Activated CD4-positive, CD25-positive, alpha-beta regulatory T cell treated with anti-CD3 and anti-CD28 coated beads, Interleukin-2, amount 50 U/mL, for 16 hours (primary cell): Measurements from ENCODE around the gene HSPA12A.

Source experiments
- DNase-seq: peaks from one replicate; pipeline ENCODE4 v3.0.0-alpha.2; 2020; ENCODE audit warnings: low read depth, low spot score

Gene HSPA12A

DNA sequence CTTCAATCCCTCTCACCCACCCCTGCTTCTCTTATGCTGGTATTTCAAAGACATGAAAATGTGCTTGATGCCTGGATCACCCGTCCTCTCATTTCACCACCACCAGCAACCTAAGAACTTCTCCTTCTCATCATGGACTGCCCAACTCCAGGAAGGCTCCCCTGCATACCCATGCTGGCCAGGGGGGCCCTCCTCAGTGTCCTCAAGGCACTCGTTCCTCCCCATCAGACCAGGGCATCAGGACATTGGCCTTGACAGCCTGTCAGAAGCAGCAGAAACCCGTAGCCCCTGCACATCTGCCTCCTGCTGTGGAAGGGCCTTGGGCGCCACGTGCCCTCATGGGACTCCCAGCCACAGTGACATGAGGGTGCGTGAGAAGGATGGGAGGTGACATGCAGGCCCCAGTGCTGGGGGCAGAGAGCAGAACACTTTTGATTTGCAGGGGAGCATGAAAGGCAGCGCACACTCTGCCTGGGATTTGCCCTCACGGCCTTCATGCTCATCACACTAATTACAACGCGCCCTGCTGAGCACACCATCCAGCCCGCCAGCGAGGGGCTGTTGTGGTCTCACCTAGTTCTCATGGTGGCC, 1.9 kb upstream of the HSPA12A start:
- DNase-seq = no peak

DNA sequence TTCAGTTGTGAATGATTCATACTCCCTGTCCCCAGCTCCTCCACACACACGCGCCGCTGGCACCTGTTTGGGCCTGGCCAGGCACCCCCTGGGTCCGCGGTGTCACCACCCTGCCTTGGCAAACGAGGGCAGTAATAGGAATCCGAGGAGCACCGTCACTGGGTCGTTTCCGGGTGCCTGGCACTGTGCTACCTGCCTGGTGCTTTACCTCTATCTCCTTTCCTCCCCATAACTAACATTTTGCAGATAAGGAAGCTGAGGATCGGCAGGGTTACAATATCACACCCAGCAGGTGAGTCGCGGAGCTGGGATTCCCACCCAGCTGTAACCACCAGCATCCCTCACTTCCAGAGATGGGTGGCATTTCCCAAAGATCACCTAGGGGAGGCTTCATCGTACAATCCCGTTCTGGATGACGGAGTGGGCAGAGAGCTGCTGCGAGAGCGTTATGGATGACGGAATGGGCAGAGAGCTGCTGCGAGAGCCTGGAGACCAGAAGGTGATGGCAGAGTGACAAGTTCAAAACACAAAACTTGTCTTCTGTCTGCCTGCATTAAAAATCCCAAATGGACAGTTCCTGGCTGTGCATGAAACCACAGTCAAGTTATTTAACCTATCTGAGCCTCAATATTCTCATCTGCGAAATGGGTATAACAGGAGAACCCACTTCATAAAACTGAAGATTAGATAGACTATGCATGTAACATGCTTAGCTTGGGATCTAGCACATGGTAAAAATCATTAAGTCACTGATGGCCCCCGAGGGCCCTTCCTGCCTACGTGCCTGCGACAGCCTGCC, 1.1 kb upstream of the HSPA12A start:
- DNase-seq = no peak

DNA sequence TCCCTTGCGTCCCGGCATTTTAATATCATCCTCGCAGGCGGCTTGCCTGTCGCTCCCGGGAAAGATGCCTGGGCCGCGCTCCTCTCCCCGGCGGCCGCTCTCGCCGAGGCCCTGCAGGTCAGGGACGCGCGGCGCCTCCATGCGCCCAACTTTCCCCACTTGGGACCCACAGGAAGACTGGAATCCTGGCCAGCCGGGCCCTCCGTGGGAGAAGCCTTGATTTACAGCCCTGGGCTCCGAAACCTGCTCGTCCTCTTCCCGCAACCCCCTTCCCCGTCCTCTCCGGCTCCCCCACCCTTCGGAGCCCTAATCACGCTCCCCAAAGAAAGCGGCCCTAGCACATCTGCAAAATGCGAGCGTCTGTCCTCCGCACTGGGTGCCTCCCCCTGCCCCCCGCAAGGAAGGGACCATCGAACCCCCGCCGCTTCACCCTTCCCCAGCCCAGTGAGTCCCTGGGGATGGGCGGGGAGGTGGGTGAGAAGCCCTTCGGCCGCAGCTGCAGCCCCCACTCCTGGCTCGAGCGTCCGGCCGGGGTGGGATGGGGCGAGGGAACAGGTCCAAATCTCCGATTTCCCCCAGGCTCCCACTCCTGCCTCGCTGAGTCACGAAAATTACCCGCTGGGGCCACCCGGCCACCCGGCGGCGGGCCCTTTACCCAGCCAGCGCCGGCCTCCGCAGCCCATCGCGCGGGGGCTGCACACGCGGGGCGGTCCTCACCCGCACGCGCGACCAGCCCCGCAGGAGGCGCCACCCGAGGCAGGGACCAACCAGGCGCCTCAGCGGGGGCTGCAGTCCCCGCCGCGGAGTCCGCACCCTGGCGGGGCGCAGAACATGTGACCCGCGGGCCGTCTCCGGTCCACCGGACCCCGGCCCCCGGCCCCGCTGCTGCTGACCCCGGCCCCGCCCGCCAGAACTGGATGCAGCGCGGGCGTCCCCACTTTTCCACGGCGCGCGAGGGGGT, 695 bp downstream of the HSPA12A start:
- DNase-seq = no peak

DNA sequence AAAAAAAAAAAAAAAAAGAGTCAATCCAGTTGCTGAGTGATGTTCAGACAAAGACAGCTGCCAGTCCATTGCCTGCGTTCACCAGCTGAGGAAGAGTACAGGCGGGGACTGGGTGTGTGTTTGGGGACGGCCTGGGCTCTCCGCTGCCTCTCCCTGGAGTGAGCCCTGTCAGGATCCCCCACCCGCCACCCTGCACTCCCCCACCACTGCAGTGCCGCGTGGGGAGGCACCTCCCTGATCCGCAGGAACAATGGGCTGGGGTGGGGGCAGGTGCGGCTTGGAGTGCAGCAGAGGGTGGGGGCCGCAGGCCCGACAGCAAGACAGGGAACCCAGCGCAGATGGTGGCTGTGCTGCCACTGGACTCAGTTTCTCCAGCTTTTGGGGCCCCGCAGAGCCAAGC, 1.4 kb downstream of the HSPA12A start:
- no peak for DNase-seq

DNA sequence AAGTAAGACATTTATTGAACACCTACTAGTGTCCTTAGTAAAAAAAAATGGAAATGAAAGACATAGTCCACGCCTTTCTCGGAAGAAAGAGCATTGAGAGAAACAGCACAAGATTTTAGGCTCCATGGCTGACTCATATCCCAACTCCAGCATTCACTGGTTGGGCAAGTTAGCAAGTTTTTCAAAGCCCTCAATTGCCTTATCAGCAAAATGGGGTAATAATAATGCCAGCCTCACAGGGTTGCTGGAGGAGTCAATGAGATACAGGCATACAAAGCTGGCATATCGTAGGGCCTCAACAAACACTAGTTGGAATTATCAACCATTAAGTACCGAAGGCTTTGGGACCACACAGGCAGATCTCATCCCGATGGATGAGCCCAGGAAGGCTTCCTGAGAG, 4.0 kb downstream of the HSPA12A start:
- no peak for DNase-seq

DNA sequence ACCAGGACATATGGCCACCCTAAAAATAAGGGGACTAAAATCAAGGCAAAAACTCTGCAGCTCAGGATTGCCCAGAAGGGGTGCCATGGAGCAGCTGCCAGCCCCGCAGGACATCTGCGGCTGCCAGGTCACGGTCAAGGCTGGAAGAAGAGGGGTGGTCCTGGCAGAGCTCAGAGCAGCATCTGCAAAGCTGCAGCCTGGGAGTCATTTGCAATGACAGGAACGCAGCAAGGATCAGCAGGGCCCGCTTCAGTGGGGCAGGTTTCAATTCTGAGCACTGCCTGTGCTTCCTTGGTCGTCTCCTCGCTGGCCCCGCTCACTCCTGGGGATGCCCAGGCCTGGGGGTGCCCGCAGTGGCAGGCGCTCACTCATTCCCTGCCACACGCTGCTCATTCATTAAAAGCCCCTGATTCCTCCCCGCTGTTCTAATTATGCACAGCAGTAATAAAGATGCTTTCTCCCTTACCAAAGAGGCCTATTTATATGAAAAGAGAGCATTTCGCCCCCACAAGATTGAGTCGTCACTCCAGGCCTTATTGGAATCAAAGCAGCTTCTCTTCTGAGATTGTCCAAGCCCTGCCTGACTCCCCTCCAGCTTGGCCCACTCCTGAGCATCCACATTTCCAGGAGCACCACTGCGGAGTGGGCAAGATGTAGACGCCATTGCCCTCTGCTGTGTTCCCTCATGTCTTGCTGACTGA, 4.6 kb downstream of the HSPA12A start:
- DNase-seq = no peak

DNA sequence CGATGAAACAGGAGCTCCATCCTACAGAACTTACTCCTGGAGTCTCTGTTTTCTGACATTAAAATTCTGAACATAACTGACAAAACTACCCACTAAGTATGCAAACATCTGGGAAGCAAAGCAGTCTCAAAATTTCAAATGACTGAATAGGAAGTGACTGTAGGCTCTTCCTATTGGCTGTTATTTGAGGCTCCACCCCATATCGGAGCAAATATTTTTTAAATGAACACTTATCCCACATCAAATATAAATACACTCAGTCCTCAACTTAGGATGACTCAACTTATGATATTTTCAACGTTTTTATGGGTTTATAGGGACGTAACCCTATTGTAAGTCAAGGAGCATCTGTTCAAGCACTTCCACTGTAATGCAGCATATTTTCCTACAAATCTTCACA, 8.8 kb downstream of the HSPA12A start:
- no peak for DNase-seq

DNA sequence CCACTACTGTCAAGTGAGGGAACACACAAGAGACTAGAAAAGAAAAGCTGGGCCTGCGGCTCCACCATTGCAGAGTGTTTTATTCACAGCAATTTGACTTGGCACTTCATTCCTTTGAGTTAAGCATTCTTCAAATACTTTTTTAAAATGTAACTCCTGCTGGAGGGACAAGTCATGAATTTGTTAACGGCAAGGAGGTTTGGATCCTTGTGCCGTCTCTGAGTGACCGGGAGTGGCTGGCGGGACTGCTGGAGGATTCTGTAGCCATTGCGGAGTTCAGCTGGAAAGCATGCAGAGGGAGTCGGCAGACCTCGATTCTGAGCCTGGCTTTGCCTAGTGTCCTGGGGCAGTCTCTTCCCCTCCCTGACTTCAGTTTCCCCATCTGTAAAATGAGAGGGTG, 9.8 kb downstream of the HSPA12A start:
- no peak for DNase-seq

DNA sequence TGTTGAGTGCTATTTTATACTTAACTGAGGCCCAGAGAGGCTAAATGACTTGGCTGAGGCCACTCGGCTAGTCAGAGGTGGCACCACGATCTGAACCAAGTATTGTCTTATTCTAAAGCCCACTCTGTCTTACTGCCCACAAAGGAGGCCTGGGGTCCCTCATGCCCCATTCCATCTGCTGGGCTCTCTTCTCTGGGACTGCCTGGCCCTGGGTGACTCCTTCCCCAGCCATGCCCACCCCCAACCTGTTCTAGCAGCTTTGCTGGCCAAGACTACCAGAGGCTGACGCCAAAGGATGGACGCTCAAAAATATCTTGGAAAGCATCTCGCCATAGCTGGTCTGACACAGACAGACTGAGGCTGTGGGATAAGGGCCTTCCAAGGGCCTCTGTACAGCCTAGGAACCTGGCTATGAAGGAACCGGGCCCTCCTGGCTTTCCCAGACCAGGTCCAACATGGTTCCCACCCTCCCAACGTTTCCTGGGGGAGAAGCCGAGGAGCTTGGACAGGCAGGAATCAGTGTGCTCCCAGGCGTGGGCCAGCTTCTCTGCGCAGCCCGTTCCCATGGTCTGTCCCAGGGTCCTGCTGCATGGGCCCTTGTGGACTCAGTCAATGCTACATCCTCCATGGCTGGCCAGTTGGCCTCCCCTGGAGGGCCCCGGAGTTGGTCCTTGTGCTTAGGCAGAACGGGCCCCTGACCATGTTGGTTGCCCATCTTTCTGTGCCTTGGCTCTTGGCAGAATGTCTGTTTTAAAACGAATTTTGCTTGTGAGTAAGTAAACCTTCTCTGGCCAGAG, 11.7 kb downstream of the HSPA12A start:
- no peak for DNase-seq

DNA sequence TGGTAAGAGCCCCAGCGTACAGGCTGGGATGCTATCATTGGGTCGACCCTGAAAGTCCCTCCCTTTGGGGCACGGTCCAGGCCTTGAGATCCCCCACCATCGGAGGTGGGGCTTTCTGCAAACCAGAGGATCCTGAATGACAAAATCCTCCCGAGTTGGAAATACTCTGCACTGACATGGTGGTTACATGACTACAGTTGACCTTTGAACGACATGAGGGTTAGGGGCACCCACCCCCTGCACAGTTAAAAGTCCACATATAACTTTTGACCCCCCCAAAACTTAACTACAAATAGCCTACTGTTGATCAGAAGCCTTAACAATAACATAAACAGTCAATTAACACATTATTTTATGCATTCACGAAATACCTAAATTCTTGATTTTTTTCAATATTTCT, 13.1 kb downstream of the HSPA12A start:
- DNase-seq = no peak

DNA sequence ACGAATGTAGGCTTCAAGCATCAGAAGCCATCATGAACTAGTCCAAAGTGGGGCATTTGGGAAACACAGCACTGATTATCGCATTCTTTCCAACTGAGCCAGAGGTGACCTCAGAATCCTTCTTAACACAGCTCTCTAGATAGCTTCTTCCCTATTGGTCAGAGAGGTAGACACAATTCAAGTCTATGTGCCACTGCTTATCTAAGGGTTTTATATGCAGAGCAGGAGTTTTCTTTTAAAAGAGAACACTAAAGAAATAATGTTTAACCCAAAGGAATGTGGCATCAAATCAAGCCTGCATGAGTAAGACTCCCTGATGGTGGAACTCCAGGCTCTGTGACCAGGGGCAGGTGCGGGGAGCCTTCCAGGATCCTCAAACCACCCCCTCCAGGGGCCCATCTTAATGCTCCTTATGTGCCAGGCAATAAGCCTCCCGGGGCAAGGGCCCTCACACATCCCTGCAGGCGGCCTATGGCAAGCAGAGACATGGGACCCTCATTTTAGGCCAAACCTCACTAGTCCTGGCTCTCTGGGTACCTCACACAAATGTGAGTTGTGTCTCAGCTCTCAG, 13.8 kb downstream of the HSPA12A start:
- no peak for DNase-seq

DNA sequence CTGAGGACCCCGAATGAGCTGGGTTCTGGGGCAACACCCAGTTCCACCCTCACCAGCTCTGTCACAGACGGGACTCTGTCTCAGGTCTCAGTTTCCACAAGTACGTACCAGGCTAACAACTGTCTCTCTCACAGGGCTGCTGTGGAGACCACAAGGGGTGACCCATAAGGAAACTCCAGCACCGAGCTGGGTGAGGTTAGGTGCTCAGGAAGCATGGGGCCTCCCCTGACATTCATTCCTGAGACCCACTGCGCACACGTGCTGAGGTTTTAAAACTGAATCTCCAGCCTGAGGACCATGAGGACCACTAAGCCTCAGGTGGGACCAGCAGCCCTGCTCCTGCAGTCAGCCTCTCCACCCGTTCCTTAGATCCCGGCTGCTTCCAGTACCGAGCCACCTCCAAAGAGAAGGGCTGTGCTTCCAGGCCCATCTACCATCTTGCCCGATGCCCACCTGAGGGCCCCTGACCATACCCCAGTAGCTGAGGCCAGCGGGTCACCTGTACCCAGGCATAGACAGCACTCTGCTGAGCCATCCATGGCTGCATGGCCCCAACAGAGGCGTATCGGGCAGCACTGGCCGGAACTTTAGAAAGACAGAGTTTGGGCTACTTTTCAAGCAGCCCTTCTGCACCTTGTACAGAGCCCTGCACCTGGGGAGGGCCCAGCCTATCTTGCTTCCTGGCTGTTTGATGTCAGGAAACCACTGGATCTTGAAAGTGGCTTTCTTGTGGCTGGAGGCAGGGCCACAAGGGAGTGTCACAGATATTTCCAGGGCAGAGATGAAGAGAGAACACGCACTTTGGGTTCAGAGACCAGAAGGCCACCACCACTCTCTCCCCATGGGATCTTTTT, 18.7 kb downstream of the HSPA12A start:
- no peak for DNase-seq

DNA sequence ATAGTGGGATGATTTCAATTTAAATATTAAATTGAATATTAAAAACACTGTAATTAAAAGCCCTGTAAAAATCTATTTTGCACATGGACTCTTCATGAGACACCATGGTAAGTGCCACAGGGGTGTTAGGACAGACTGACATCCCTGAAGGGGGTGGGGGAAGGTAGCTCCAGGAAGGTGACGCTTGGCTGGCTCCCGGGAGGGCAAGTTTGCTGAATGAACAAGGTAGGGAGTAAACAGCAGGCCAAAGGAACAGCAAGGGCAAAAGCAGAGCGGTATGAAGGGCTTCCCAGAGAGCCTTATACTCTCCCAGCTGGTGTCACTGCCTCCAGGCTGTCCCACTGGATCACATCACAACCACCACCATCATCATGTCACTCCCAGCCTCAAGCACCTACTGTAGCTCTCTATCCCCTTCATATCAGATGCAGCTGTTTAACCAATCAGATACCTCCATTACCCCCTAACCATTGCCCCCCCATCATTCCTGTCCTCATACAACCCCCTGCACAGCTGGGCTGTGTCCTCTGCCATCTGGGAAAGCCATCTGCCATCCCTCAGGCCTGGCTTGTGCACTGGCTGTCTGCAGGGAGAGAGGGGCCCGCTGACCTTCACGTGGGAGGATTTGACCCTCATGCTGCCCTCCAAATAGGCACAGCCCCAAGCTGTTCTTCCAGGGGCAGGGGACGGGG, 19.5 kb downstream of the HSPA12A start:
- no peak for DNase-seq

DNA sequence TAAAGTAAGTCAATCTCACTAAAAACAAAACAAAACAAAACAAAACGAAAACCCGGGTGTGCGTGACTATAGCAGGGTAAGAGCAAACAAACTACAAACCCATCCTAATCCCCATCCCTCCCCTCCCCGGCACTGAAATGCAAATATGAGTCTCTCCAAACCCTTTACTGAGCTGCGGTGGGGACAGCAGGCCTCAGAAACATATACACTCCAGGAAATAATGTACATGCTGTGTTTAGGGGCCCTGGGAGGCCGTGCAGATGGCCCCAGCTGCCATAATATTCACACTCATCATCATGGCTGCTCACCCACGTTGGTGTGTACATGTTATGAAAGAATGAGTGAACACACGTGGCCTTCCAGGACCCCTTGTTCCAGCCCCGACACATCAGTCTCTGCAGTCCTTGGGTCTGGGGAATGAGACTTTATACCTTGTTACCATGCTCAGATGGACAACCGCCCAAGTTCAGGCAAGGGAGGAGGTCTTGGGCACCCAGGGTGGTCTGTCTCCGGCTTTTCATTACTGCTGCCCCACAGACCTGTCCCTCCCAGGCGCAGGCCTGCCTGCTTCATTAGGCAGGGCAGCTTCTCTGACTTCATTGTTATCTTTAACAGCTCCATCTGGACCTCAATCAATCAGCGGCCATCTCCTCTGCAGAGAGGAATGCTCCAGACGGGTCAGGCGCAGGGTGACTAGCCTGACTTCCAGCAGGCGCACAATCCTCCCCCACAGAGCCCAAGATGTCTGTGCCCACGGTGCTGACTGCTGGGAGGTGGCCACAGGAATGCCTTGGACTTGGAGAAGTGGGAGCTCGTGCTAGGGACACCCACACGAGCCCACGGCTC, 20.6 kb downstream of the HSPA12A start:
- no peak for DNase-seq

DNA sequence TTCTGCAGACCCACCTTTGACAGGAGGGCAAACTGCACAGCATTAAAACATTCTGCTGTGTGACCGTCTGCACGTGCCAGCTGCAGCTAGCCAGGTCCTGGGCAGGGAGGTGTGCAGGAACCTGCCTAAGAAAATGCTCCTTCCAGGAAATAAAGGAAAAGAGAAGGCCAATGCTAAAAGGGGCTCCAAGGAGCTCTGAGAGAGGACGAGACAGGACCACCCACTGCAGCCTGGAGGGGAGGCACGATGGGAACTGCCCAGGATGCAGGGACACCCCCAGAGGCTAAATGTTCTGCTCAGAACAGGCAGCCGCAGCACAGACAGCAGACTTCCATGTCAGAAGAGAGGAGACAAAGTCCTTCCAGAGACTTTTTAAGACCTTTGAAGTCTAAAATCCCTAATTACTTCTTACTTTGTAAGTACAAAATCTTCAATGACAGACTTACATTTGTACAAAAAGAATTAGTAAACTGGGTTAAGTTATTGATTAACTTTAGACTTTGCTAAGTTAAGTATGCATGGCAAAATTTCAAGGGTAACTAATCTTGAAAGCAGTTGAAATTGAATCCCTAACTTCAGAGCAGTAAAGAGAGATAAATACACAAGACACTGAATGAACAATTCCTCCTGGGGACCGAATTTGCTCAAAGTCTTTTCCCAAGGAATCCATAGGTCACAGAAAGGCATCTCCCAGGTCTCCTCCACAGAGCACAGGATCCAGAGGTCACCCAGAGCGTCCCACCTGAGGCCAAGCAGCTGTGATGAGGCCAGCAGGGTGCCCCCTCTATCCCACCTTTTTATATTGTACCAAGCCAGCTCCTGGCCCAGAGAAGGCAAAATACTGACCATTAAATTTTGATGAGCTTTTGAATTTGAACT, 21.5 kb downstream of the HSPA12A start:
- DNase-seq = no peak

DNA sequence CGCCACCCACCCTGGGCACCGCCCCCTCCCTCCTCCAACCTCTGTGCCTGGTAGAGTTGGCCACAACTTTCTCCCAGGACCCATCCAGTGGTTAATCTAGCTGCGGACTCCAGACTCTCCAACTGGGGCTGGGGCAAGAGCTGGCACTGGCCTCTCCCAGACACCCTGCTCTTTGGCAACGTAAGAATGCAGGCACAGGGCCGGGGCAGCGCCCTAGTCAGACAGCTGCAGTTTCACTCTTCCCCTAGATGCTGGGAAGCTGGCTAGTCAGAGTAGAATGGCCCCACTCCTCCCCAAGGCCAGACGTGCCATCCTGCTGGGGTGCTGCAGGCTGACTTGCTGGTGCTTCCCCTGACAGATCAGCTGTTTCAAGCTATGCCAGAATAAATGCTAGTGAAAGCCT, 22.1 kb downstream of the HSPA12A start:
- no peak for DNase-seq

DNA sequence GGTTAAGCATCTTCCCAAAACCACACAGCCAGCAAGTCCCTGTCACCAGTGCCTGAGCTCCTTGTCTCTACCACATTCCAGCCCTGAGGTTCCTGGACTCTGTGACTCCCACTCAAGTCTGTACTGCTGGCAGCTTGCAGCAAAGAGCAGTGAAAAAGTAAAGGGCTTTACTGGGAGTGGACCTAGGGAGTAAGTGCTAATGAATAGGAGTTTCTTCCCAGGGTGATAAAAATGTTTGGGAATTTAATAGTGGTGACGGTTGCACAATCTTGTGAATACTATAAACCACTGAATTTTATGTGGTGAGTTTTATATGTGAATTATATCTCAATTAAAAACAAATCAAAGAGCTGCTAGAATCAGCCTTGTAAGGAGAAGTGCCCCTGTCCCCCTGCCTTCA, 22.6 kb downstream of the HSPA12A start:
- DNase-seq = no peak
